Fibroblast of lung (primary cell): Measurements from ENCODE around the gene PDGFB.

Source experiments
- CTCF ChIP-seq, 2 donors: IDR thresholded peaks in 1 of 2; conservative IDR thresholded peaks in 1 of 2; 1 replicate in 1 of 2; 2 replicates in 1 of 2; pipeline ENCODE4 v1.5.1; 2011 to 2012; ENCODE audit warnings: low read length in 2 of 2, control low read depth in 1 of 2, inconsistent platforms in 1 of 2, low read depth in 1 of 2, mild to moderate bottlenecking in 1 of 2
- EZH2 ChIP-seq: IDR thresholded peaks from 2 replicates; pipeline ENCODE4 v1.5.1; 2012; ENCODE audit warnings: low read length, control low read depth, mild to moderate bottlenecking; ENCODE audit errors: missing control alignments

- TF ChIP-seq CTCF (conservative IDR thresholded peaks at IDR 0.05 in 1 of 2, IDR thresholded peaks at IDR 0.05 in 1 of 2; ENCODE audit: low read depth in 1 of 2, low read length in 2 of 2) (no peak), EZH2 (no peak)
Measured at GRCh38 chr22:39206491-39206890, 38.3 kb downstream of the PDGFB start.
